Measurements from ENCODE around the gene THRB.

DNA sequence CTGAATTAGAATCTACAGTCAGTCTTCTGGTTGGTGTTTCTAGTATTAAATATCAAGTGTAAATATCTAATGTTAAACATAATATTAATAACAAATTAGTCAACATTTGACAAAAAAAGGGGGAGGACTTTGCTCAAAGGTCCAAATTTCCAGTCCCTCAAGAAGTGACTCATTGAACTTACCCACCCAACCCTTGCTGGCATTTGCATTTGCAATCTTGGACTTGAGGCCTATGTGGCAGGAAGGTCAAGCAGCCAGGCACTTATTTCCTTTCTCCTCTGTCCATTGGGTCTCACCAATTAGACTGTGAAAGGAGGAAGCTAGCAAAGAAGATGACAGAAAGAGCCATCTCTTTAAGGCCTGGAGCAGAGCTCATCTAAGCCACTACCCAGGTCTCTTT, 174.0 kb downstream of the THRB start:
- TF ChIP-seq POLR2A (IDR thresholded peaks at IDR 0.05; ENCODE audit: low read depth, low read length): no peak
- no peak for TF ChIP-seq TAF1 (IDR thresholded peaks at IDR 0.05; ENCODE audit: low read depth, low read length)
- no peak for TF ChIP-seq POLR2AphosphoS5 (IDR thresholded peaks at IDR 0.05; ENCODE audit: low read depth, low read length)
- no peak for TF ChIP-seq SPI1 (IDR thresholded peaks at IDR 0.05; ENCODE audit: low read depth, low read length)
